Breast epithelium (tissue), 3 donors: Measurements from ENCODE around the gene IRF5.

Experiments used
- POLR2A ChIP-seq: fragments of 450-650 bp; IDR thresholded peaks from one replicate; pipeline ENCODE4 v1.6.1; 2016; ENCODE audit warnings: antibody characterized with exemption, mild to moderate bottlenecking, moderate library complexity
- POLR2AphosphoS5 ChIP-seq, 3 donors: sonication (generic); formaldehyde crosslinking; IDR thresholded peaks; one replicate each; pipeline ENCODE4 v1.6.1; 2017; ENCODE audit warnings: antibody characterized with exemption in 3 of 3
- TF ChIP-seq, protein P1 (sequence below), 3 donors: fragments of 450-650 bp; IDR thresholded peaks; one replicate each; pipeline ENCODE4 v1.5.1; 2016 to 2017; ENCODE audit warnings: antibody characterized with exemption in 3 of 3, mild to moderate bottlenecking in 3 of 3, moderate library complexity in 3 of 3

DNA sequence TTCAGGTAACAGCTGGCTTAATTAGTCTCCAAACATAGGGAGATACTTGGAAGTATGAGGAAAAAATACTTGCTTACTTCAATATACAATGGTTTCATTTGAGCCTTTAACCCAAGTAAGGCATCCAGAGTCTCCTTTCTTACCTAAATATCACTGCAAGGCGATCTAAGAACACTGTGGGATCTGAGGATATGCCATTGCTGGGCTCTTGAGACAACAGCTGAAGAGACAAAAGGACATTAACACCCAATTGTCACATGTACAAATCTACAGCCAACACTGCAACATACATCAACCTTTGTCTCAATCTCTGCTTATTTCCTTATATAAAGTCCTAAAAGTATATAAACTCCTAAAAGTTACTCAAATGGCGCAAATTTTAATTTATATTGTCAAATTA lies 44.4 kb downstream of the IRF5 start:
- TF ChIP-seq, protein P1, sequence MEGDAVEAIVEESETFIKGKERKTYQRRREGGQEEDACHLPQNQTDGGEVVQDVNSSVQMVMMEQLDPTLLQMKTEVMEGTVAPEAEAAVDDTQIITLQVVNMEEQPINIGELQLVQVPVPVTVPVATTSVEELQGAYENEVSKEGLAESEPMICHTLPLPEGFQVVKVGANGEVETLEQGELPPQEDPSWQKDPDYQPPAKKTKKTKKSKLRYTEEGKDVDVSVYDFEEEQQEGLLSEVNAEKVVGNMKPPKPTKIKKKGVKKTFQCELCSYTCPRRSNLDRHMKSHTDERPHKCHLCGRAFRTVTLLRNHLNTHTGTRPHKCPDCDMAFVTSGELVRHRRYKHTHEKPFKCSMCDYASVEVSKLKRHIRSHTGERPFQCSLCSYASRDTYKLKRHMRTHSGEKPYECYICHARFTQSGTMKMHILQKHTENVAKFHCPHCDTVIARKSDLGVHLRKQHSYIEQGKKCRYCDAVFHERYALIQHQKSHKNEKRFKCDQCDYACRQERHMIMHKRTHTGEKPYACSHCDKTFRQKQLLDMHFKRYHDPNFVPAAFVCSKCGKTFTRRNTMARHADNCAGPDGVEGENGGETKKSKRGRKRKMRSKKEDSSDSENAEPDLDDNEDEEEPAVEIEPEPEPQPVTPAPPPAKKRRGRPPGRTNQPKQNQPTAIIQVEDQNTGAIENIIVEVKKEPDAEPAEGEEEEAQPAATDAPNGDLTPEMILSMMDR (IDR thresholded peaks at IDR 0.05), result no peak
- no peak for TF ChIP-seq POLR2A
- TF ChIP-seq POLR2AphosphoS5 (IDR thresholded peaks at IDR 0.05), result no peak
